Neuronal stem cell (in vitro differentiated cells): ENCODE results near the gene NAALADL2.

Experiments used
- DNase-seq: peaks from one replicate; pipeline ENCODE4 v3.0.0-alpha.2; 2013; ENCODE audit warnings: low spot score
- H2AFZ ChIP-seq: one replicate; pipeline ENCODE4 v1.6.1; 2013; ENCODE audit warnings: mild to moderate bottlenecking, low read length, inconsistent platforms
- H2AK5ac ChIP-seq: 2 replicates; pipeline ENCODE4 v1.6.1; 2013; ENCODE audit warnings: low read depth, mild to moderate bottlenecking, inconsistent platforms, low read length, moderate library complexity, mixed read lengths
- H2BK120ac ChIP-seq: 2 replicates; pipeline ENCODE4 v1.6.1; 2013; ENCODE audit warnings: low read depth, mild to moderate bottlenecking, inconsistent platforms, low read length, moderate library complexity, mixed read lengths
- H2BK12ac ChIP-seq: one replicate; pipeline ENCODE4 v1.6.1; 2013; ENCODE audit warnings: low read length, inconsistent platforms
- H2BK15ac ChIP-seq: 2 replicates; pipeline ENCODE4 v1.6.1; 2013; ENCODE audit warnings: mild to moderate bottlenecking, low read length, inconsistent platforms, mixed read lengths
- H2BK5ac ChIP-seq: one replicate; pipeline ENCODE4 v1.6.1; 2013; ENCODE audit warnings: inconsistent platforms, mild to moderate bottlenecking, low read length, moderate library complexity
- H3K14ac ChIP-seq: one replicate; pipeline ENCODE4 v1.6.1; 2013; ENCODE audit warnings: low read length, inconsistent platforms
- H3K18ac ChIP-seq: 2 replicates; pipeline ENCODE4 v1.6.1; 2013; ENCODE audit warnings: low read length, inconsistent platforms
- H3K23ac ChIP-seq: 2 replicates; pipeline ENCODE4 v1.6.1; 2013; ENCODE audit warnings: low read depth, mild to moderate bottlenecking, mixed read lengths, low read length, inconsistent platforms; ENCODE audit not compliant: poor library complexity
- H3K27ac ChIP-seq: replicated peaks from 3 replicates; pipeline ENCODE4 v1.5.1; 2013; ENCODE audit warnings: low read length, inconsistent platforms
- H3K27me3 ChIP-seq, 3 experiments: 2 replicates each; pipeline ENCODE4 v1.6.1; 2013; ENCODE audit warnings: low read length in 3 of 3, mild to moderate bottlenecking in 2 of 3, inconsistent platforms in 1 of 3, low read depth in 1 of 3, mixed read lengths in 1 of 3, moderate library complexity in 1 of 3; ENCODE audit not compliant: control insufficient read depth in 3 of 3, insufficient read depth in 3 of 3
- H3K36me3 ChIP-seq, 2 donors: replicated peaks in 1 of 2; 2 replicates each; pipeline ENCODE4 v1.6.1; 2013; ENCODE audit warnings: low read length in 2 of 2; ENCODE audit not compliant: control insufficient read depth in 2 of 2, insufficient read depth in 2 of 2
- H3K4ac ChIP-seq: 2 replicates; pipeline ENCODE4 v1.6.1; 2013; ENCODE audit warnings: inconsistent platforms, mild to moderate bottlenecking, low read length, moderate library complexity
- H3K4me1 ChIP-seq, 2 donors: 1 replicate in 1 of 2; 2 replicates in 1 of 2; pipeline ENCODE4 v1.6.1; 2013; ENCODE audit warnings: low read length in 2 of 2, low read depth in 1 of 2; ENCODE audit not compliant: control insufficient read depth in 2 of 2, insufficient read depth in 1 of 2
- H3K4me2 ChIP-seq: one replicate; pipeline ENCODE4 v1.6.1; 2013; ENCODE audit warnings: mild to moderate bottlenecking, low read length, inconsistent platforms; ENCODE audit not compliant: insufficient read depth, poor library complexity, severe bottlenecking
- H3K4me3 ChIP-seq, 2 donors: 2 replicates each; pipeline ENCODE4 v1.5.1; 2013; ENCODE audit warnings: low read length in 2 of 2, mild to moderate bottlenecking in 2 of 2, inconsistent platforms in 1 of 2, moderate library complexity in 1 of 2
- H3K79me1 ChIP-seq: one replicate; pipeline ENCODE4 v1.6.1; 2013; ENCODE audit warnings: low read depth, mild to moderate bottlenecking, inconsistent platforms, low read length, moderate library complexity
- H3K9ac ChIP-seq: one replicate; pipeline ENCODE4 v1.6.1; 2013; ENCODE audit warnings: mild to moderate bottlenecking, low read depth, low read length, inconsistent platforms; ENCODE audit not compliant: poor library complexity
- H3K9me3 ChIP-seq, 2 donors: replicated peaks in 1 of 2; 2 replicates each; pipeline versions ENCODE3 to v1.6.1; 2013; ENCODE audit warnings: low read length in 2 of 2, mild to moderate bottlenecking in 2 of 2, inconsistent platforms in 1 of 2, low read depth in 1 of 2, mixed read lengths in 1 of 2, moderate library complexity in 1 of 2; ENCODE audit not compliant: control insufficient read depth in 2 of 2, insufficient read depth in 1 of 2
- H4K8ac ChIP-seq: one replicate; pipeline ENCODE4 v1.6.1; 2013; ENCODE audit warnings: low read depth, mild to moderate bottlenecking, inconsistent platforms, low read length, moderate library complexity
- H4K91ac ChIP-seq: one replicate; pipeline ENCODE4 v1.6.1; 2013; ENCODE audit warnings: low read length, low read depth, mild to moderate bottlenecking, inconsistent platforms; ENCODE audit not compliant: poor library complexity
- WGBS, 2 donors: extraction: QIAGEN DNeasy Blood & Tissue Kit; methylation state at CpG; one replicate each; pipeline ENCODE4 v1.1.7; 2013; ENCODE audit warnings: missing lambda C conversion rate in 2 of 2, mixed read lengths in 1 of 2; ENCODE audit not compliant: insufficient read length in 2 of 2, insufficient replicate concordance in 1 of 2; ENCODE audit errors: extremely low coverage in 2 of 2; 5-methylcytosine and 5-hydroxymethylcytosine counted together

Gene NAALADL2

DNA sequence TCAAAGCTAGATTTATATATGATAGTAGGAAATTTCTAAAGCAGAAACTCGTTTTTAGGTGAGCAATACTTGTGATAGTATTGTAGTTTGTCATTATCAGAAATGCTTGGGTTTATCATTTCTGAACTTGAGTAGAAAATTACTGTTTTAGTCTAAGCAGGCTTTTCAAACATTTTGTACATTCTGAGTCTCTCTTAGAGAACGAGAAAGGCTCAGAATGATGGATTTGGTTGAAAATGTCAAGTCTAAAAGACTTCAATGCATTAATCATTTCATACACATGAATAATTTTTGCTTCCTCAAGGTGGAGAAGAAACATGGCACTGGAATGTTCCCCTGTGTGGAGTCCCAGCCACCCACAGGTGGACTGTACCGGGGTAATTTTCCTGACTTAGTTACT is 387.1 kb downstream of the NAALADL2 start:
- H3K9me3 ChIP-seq, result no peaks in the 10 kb centered on the region
- no peak overlapping the region for H2BK5ac ChIP-seq
- H3K27me3 ChIP-seq, result no peaks in the 10 kb centered on the region
- no peak overlapping the region for H3K4me3 ChIP-seq
- no peaks in the 10 kb centered on the region for H3K36me3 ChIP-seq
- H3K4me1 ChIP-seq, result no peaks in the 10 kb centered on the region
- WGBS, 2 donors, result no CpG with 5 or more reads among the region's 3 CpGs
- no peaks in the 10 kb centered on the region for H3K79me1 ChIP-seq
- H3K4me2 ChIP-seq, result no peak overlapping the region
- no peak overlapping the region for H3K23ac ChIP-seq
- no peak overlapping the region for H3K18ac ChIP-seq
- H3K9ac ChIP-seq, result no peak overlapping the region
- no peak overlapping the region for H4K8ac ChIP-seq
- H2BK120ac ChIP-seq, result no peak overlapping the region
- no peak overlapping the region for H4K91ac ChIP-seq
- no peak overlapping the region for H3K27ac ChIP-seq
- H2BK12ac ChIP-seq, result no peak overlapping the region
- H3K4ac ChIP-seq, result no peak overlapping the region
- no peak overlapping the region for H2AFZ ChIP-seq
- H3K14ac ChIP-seq, result no peak overlapping the region
- no peak for DNase-seq
- H2BK15ac ChIP-seq, result no peak overlapping the region
- H2AK5ac ChIP-seq, result no peak overlapping the region

GRCh38 chr3:175246766-175247165 is 387.6 kb downstream of the NAALADL2 start:
- Histone ChIP-seq H3K79me1 (no peaks in the 10 kb centered on the region), H2AK5ac (no peak overlapping the region), H3K4ac (no peak overlapping the region), H3K18ac (no peak overlapping the region), H3K27me3 (no peaks in the 10 kb centered on the region), H2BK15ac (no peak overlapping the region), H2BK12ac (no peak overlapping the region), H3K4me1 (no peaks in the 10 kb centered on the region), H3K36me3 (no peaks in the 10 kb centered on the region), H2AFZ (no peak overlapping the region), H4K91ac (no peak overlapping the region), H3K4me2 (no peak overlapping the region), H3K9ac (no peak overlapping the region), H3K14ac (no peak overlapping the region), H3K4me3 (no peak overlapping the region), H3K23ac (no peak overlapping the region), H3K27ac (no peak overlapping the region), H2BK120ac (no peak overlapping the region), H3K9me3 (no peaks in the 10 kb centered on the region), H2BK5ac (no peak overlapping the region), H4K8ac (no peak overlapping the region)
- WGBS, 2 donors, result no CpG with 5 or more reads among the region's 1 CpG
- DNase-seq, result no peak

DNA sequence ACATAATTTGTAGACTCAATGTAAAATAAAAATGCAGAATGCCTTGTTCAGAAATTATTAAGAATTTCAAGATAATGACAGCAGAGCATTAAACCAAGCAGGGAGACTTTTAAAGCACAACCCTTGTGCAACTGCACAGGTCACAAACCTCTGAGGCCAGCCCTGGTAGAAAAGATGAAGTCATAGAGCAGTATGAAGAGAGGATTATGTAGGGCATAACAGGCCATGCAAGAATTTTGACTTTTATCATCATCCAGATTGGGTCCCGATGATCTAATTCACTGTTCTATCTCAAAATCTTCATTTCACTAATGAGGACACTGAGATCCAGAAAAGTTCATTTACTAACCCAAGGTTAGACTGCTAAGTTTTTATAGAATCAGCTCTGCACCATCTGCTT is 388.5 kb downstream of the NAALADL2 start:
- WGBS, 2 donors, result no CpG with 5 or more reads among the region's 1 CpG
- no peak overlapping the region for H3K4ac ChIP-seq
- no peak overlapping the region for H4K91ac ChIP-seq
- H3K14ac ChIP-seq, result no peak overlapping the region
- H3K4me3 ChIP-seq, result no peak overlapping the region
- H2BK5ac ChIP-seq, result no peak overlapping the region
- H4K8ac ChIP-seq, result no peak overlapping the region
- no peak for DNase-seq
- H3K27ac ChIP-seq, result no peak overlapping the region
- no peak overlapping the region for H3K4me2 ChIP-seq
- no peak overlapping the region for H2BK12ac ChIP-seq
- no peak overlapping the region for H2BK120ac ChIP-seq
- H3K36me3 ChIP-seq, result no peaks in the 10 kb centered on the region
- H3K79me1 ChIP-seq, result no peaks in the 10 kb centered on the region
- H2AK5ac ChIP-seq, result no peak overlapping the region
- no peaks in the 10 kb centered on the region for H3K27me3 ChIP-seq
- no peak overlapping the region for H3K18ac ChIP-seq
- peaks cover 0 to 3% of the 10 kb centered on the region in 2 donors for H3K4me1 ChIP-seq
- H3K9me3 ChIP-seq, result no peaks in the 10 kb centered on the region
- no peak overlapping the region for H3K9ac ChIP-seq
- H2BK15ac ChIP-seq, result no peak overlapping the region
- no peak overlapping the region for H3K23ac ChIP-seq
- H2AFZ ChIP-seq, result no peak overlapping the region

DNA sequence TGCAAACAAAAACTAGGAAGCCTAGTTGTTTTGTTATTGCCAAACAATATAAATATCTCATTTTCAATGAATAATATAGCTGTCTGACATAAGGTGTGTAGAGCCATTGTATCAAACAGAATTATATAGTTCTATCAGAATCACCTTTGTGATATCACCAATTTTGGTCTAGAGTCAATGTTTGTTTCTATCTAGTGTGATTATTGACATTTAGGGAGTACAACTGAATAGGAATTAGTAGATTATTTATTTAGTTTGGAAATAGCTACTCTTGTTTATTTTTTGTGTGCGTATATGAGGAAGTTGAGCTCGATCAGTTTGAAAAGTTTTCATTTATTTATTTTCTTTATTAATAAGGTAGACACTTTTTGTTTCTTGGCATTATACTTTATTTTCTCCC is 389.7 kb downstream of the NAALADL2 start:
- no peak overlapping the region for H2BK15ac ChIP-seq
- H2AFZ ChIP-seq, result no peak overlapping the region
- no peaks in the 10 kb centered on the region for H3K9me3 ChIP-seq
- no peak overlapping the region for H3K23ac ChIP-seq
- H2AK5ac ChIP-seq, result no peak overlapping the region
- 100% methylated on average over 2 of the region's 2 CpGs; no CpG with 5 or more reads in 1 of the 2 donors for WGBS, 2 donors
- H3K4me3 ChIP-seq, result no peak overlapping the region
- no peak overlapping the region for H3K14ac ChIP-seq
- no peaks in the 10 kb centered on the region for H3K79me1 ChIP-seq
- no peak overlapping the region for H3K18ac ChIP-seq
- H3K4me2 ChIP-seq, result no peak overlapping the region
- H4K91ac ChIP-seq, result no peak overlapping the region
- no peak overlapping the region for H3K9ac ChIP-seq
- no peak overlapping the region for H2BK120ac ChIP-seq
- no peak overlapping the region for H2BK12ac ChIP-seq
- no peak overlapping the region for H3K27ac ChIP-seq
- no peak for DNase-seq
- H3K36me3 ChIP-seq, result no peaks in the 10 kb centered on the region
- H3K27me3 ChIP-seq, result no peaks in the 10 kb centered on the region
- no peak overlapping the region for H4K8ac ChIP-seq
- H3K4me1 ChIP-seq, result peaks cover 0 to 5% of the 10 kb centered on the region in 2 donors
- H3K4ac ChIP-seq, result no peak overlapping the region
- H2BK5ac ChIP-seq, result no peak overlapping the region
